H1 (cell line): ENCODE results near the gene SCN3A. TPM values are rescaled to one million over a fixed set of nuclear protein-coding genes. Genes with fewer than 3 reads are reported as not detected.

Experiments used
- CTCF ChIA-PET: fragments of 300-600 bp; sonication (Branson Sonifier 250); formaldehyde crosslinking; loops from one replicate; lab custom pipeline; 2021; ENCODE audit not compliant: partially characterized antibody; lab: Charles Lee
- POLR2A ChIA-PET: fragments of 300-600 bp; sonication (Branson Sonifier 250); formaldehyde crosslinking; loops from one replicate; lab custom pipeline; 2021; ENCODE audit warnings: inconsistent platforms; ENCODE audit not compliant: partially characterized antibody; lab: Charles Lee
- DNase-seq, 2 experiments: peaks; one replicate each; pipeline versions ENCODE4 v3.0.0 to v3.0.0-alpha.2; 2010 to 2022; ENCODE audit warnings: low spot score in 2 of 2, low read depth in 1 of 2, mixed read lengths in 1 of 2
- FAIRE-seq: peaks from 2 replicates; lab custom pipeline; 2011; peaks lifted over from hg19 to GRCh38; lab: Jason Lieb, UNC
- H2AFZ ChIP-seq: 2 replicates; pipeline ENCODE4 v1.8.1; 2012; ENCODE audit warnings: low read length, inconsistent platforms
- H2AK5ac ChIP-seq: 2 replicates; pipeline ENCODE4 v1.6.1; 2013; ENCODE audit warnings: low read depth, low read length
- H2BK120ac ChIP-seq: replicated peaks from 2 replicates; pipeline ENCODE3; 2013; ENCODE audit warnings: low read depth, low read length, inconsistent platforms
- H2BK12ac ChIP-seq: 2 replicates; pipeline ENCODE4 v1.6.1; 2013; ENCODE audit warnings: low read depth, low read length
- H2BK15ac ChIP-seq: 2 replicates; pipeline ENCODE4 v1.6.1; 2013; ENCODE audit warnings: low read length
- H2BK20ac ChIP-seq: 2 replicates; pipeline ENCODE4 v1.6.1; 2013; ENCODE audit warnings: low read length
- H2BK5ac ChIP-seq: 2 replicates; pipeline ENCODE4 v1.6.1; 2013; ENCODE audit warnings: low read depth, low read length
- H3K14ac ChIP-seq: 2 replicates; pipeline ENCODE4 v1.6.1; 2013; ENCODE audit warnings: inconsistent platforms; ENCODE audit not compliant: insufficient read length
- H3K18ac ChIP-seq: 2 replicates; pipeline ENCODE4 v1.6.1; 2013; ENCODE audit warnings: low read length; ENCODE audit errors: extremely low read depth
- H3K23ac ChIP-seq: 2 replicates; pipeline ENCODE4 v1.6.1; 2013; ENCODE audit warnings: inconsistent platforms; ENCODE audit not compliant: insufficient read length
- H3K23me2 ChIP-seq: 2 replicates; pipeline ENCODE4 v1.6.1; 2013; ENCODE audit warnings: low read depth, low read length
- H3K27ac ChIP-seq: 2 replicates; pipeline ENCODE4 v1.6.1; 2011; ENCODE audit warnings: low read depth, low read length, inconsistent platforms
- H3K27me3 ChIP-seq, 4 experiments: replicated peaks in 1 of 4; 1 replicate in 1 of 4; 2 replicates in 3 of 4; pipeline versions ENCODE4 v1.6.1 to v1.8.1; 2011 to 2013; ENCODE audit warnings: low read length in 3 of 4, mild to moderate bottlenecking in 3 of 4, inconsistent platforms in 2 of 4, mixed read lengths in 2 of 4, moderate library complexity in 1 of 4; ENCODE audit not compliant: control insufficient read depth in 3 of 4, insufficient read depth in 3 of 4; ENCODE audit errors: extremely low read depth in 1 of 4
- H3K36me3 ChIP-seq, 4 experiments: 2 replicates each; pipeline versions ENCODE4 v1.6.1 to v1.8.1; 2011 to 2013; ENCODE audit warnings: mild to moderate bottlenecking in 4 of 4, low read length in 3 of 4, moderate library complexity in 2 of 4, control low read depth in 1 of 4, inconsistent platforms in 1 of 4; ENCODE audit not compliant: insufficient read depth in 4 of 4, control insufficient read depth in 2 of 4
- H3K4ac ChIP-seq: replicated peaks from 2 replicates; pipeline ENCODE3; 2013; ENCODE audit warnings: low read length, low read depth, mixed read lengths, inconsistent platforms; ENCODE audit not compliant: insufficient read length
- H3K4me1 ChIP-seq, 4 experiments: replicated peaks in 1 of 4; 1 replicate in 1 of 4; 2 replicates in 3 of 4; pipeline versions ENCODE4 v1.6.1 to v1.8.1; 2011 to 2013; ENCODE audit warnings: low read length in 3 of 4, inconsistent platforms in 2 of 4, mixed read lengths in 1 of 4; ENCODE audit not compliant: insufficient read depth in 4 of 4, control insufficient read depth in 3 of 4
- H3K4me2 ChIP-seq, 2 experiments: 2 replicates each; pipeline versions ENCODE4 v1.6.1 to v1.8.1; 2011 to 2013; ENCODE audit warnings: low read depth in 2 of 2, low read length in 2 of 2, control low read depth in 1 of 2, inconsistent platforms in 1 of 2, mild to moderate bottlenecking in 1 of 2; ENCODE audit not compliant: insufficient read depth in 1 of 2
- H3K4me3 ChIP-seq, 4 experiments: fragments of 200-600, 300-600 bp in 1 of 4; sonication (generic), shearing (Covaris generic), sonication (Bioruptor Twin) in 1 of 4; 2 replicates each; pipeline versions ENCODE4 v1.5.1 to v1.8.1; 2011 to 2016; ENCODE audit warnings: low read length in 4 of 4, low read depth in 3 of 4, control low read depth in 2 of 4, inconsistent platforms in 2 of 4, mild to moderate bottlenecking in 2 of 4, mixed read lengths in 1 of 4, moderate library complexity in 1 of 4; ENCODE audit not compliant: insufficient read depth in 2 of 4; ENCODE audit errors: extremely low read depth in 1 of 4
- H3K56ac ChIP-seq: replicated peaks from 2 replicates; pipeline ENCODE3; 2013; ENCODE audit warnings: low read depth, mild to moderate bottlenecking, mixed read lengths, low read length, inconsistent platforms; ENCODE audit not compliant: insufficient read length
- H3K79me1 ChIP-seq: 2 replicates; pipeline ENCODE4 v1.6.1; 2013; ENCODE audit warnings: low read depth, low read length, control low read depth
- H3K79me2 ChIP-seq, 2 experiments: 2 replicates each; pipeline versions ENCODE4 v1.6.1 to v1.8.1; 2012 to 2013; ENCODE audit warnings: low read length in 2 of 2, mild to moderate bottlenecking in 2 of 2, inconsistent platforms in 1 of 2; ENCODE audit not compliant: insufficient read depth in 2 of 2, control insufficient read depth in 1 of 2
- H3K9ac ChIP-seq, 4 experiments: replicated peaks in 1 of 4; 1 replicate in 1 of 4; 2 replicates in 3 of 4; pipeline versions ENCODE4 v1.6.1 to v1.8.1; 2011 to 2013; ENCODE audit warnings: low read depth in 3 of 4, low read length in 3 of 4, control low read depth in 2 of 4, mild to moderate bottlenecking in 2 of 4, moderate library complexity in 2 of 4, inconsistent platforms in 1 of 4; ENCODE audit errors: extremely low read depth in 1 of 4
- H3K9me3 ChIP-seq, 2 experiments: 2 replicates each; pipeline versions ENCODE4 v1.6.1 to v1.8.1; 2012 to 2013; ENCODE audit warnings: mild to moderate bottlenecking in 2 of 2, moderate library complexity in 2 of 2, control low read depth in 1 of 2, inconsistent platforms in 1 of 2, low read depth in 1 of 2, low read length in 1 of 2, mixed read lengths in 1 of 2; ENCODE audit not compliant: insufficient read depth in 2 of 2
- H4K20me1 ChIP-seq, 2 experiments: replicated peaks in 1 of 2; 2 replicates each; pipeline versions ENCODE3 to v1.8.1; 2011 to 2013; ENCODE audit warnings: inconsistent platforms in 2 of 2, low read length in 2 of 2, mild to moderate bottlenecking in 1 of 2; ENCODE audit not compliant: insufficient read depth in 2 of 2, control insufficient read depth in 1 of 2
- H4K5ac ChIP-seq: 2 replicates; pipeline ENCODE4 v1.6.1; 2013; ENCODE audit warnings: low read length, low read depth, mixed read lengths, inconsistent platforms; ENCODE audit not compliant: insufficient read length
- H4K8ac ChIP-seq: 2 replicates; pipeline ENCODE4 v1.8.0; 2013; ENCODE audit warnings: mild to moderate bottlenecking, moderate library complexity, low read length, inconsistent platforms; ENCODE audit not compliant: insufficient read depth; ENCODE audit errors: extremely low read depth
- H4K91ac ChIP-seq: replicated peaks from 2 replicates; pipeline ENCODE3; 2013; ENCODE audit warnings: low read length, mixed read lengths, inconsistent platforms; ENCODE audit not compliant: insufficient read length
- RAD21 ChIP-seq, 2 experiments: IDR thresholded peaks in 1 of 2; conservative IDR thresholded peaks in 1 of 2; 2 replicates each; pipeline ENCODE4 v1.6.1; 2011; ENCODE audit warnings: low read depth in 2 of 2, low read length in 2 of 2, improper control_type of control experiment in 1 of 2, inconsistent platforms in 1 of 2, mild to moderate bottlenecking in 1 of 2, moderate library complexity in 1 of 2
- WGBS, 2 experiments: shearing (Covaris generic) in 1 of 2; methylation state at CpG; one replicate each; pipeline versions ENCODE4 v1.1.6 to v1.1.7; 2013 to 2015; ENCODE audit warnings: low lambda C conversion rate in 2 of 2, mixed read lengths in 2 of 2, inconsistent platforms in 1 of 2, low coverage in 1 of 2, missing lambda C conversion rate in 1 of 2; ENCODE audit not compliant: insufficient replicate concordance in 2 of 2, insufficient coverage in 1 of 2, insufficient read length in 1 of 2; ENCODE audit errors: extremely low coverage in 1 of 2, missing lambda C conversion rate in 1 of 2; 5-methylcytosine and 5-hydroxymethylcytosine counted together
- polyA plus RNA-seq, 7 experiments: library from polyadenylated mRNA; depleted of rRNA in 3 of 7; stranded (reverse) in 5 of 7; unstranded in 2 of 7; fragments of >200 nt in 5 of 7; fragments of 200-250 nt in 2 of 7; gene quantifications; 1 replicate in 5 of 7; 2 replicates in 1 of 7; 4 replicates in 1 of 7; pipeline versions ENCODE4 v1.2.1 to v1.2.3, GENCODE V29; 2011 to 2013; ENCODE audit warnings: missing spikeins in 2 of 7, mixed read lengths in 2 of 7
- total RNA-seq: library from RNA; stranded (reverse); fragmentation: NEBNext Ultra II Directional; extraction: Animal tissue kit (Norgen Biotek cat#: 25700); gene quantifications from 2 replicates; pipeline ENCODE4 v1.2.1, GENCODE V29; 2021

Gene SCN3A
- total and polyA plus RNA-seq, 2 of the 8 experiments (the other 6 are each of a cell fraction or from before 2014, with no cell fraction given): 0.02 TPM; not detected in 1

GRCh38 chr2:165110394-165110793 lies 93.5 kb downstream of the SCN3A start:
- H3K27me3 ChIP-seq: no peaks in the 10 kb centered on the region
- CTCF ChIA-PET: interaction anchor here (0.6 kb wide), 1 partner anchor 97 kb away, joined by 5 read pairs; no protein-coding TSS in a partner anchor
- no peak overlapping the region for H2BK120ac ChIP-seq
- H2BK20ac ChIP-seq: no peak overlapping the region
- H3K9me3 ChIP-seq: no peaks in the 10 kb centered on the region
- H4K20me1 ChIP-seq: no peaks in the 10 kb centered on the region
- H2AFZ ChIP-seq: no peak overlapping the region
- TF ChIP-seq RAD21 (IDR thresholded peaks at IDR 0.05 in 1 of 2, conservative IDR thresholded peaks at IDR 0.05 in 1 of 2; ENCODE audit: low read depth in 2 of 2, low read length in 2 of 2): no peak
- H3K36me3 ChIP-seq: no peaks in the 10 kb centered on the region
- H4K5ac ChIP-seq: no peak overlapping the region
- 95% methylated on average over 1 of the region's 1 CpG; no CpG with 5 or more reads in 1 of the 2 experiments for WGBS, 2 experiments
- no peak overlapping the region for H3K4me3 ChIP-seq
- POLR2A ChIA-PET: no interaction called here
- no peak overlapping the region for H2AK5ac ChIP-seq
- no peak overlapping the region for H3K27ac ChIP-seq
- no peak overlapping the region for H2BK5ac ChIP-seq
- H3K4me2 ChIP-seq: no peak overlapping the region
- no peak overlapping the region for H2BK12ac ChIP-seq
- H2BK15ac ChIP-seq: no peak overlapping the region
- H3K4me1 ChIP-seq: no peaks in the 10 kb centered on the region
- H3K9ac ChIP-seq: no peak overlapping the region
- no peak overlapping the region for H4K91ac ChIP-seq
- no peak for FAIRE-seq
- DNase-seq: no peak
- H3K14ac ChIP-seq: no peak overlapping the region
- no peak overlapping the region for H4K8ac ChIP-seq
- no peak overlapping the region for H3K4ac ChIP-seq
- H3K79me2 ChIP-seq: no peaks in the 10 kb centered on the region
- no peaks in the 10 kb centered on the region for H3K23me2 ChIP-seq
- H3K23ac ChIP-seq: no peak overlapping the region
- H3K18ac ChIP-seq: no peak overlapping the region
- no peaks in the 10 kb centered on the region for H3K79me1 ChIP-seq
- H3K56ac ChIP-seq: no peak overlapping the region
